Stimulated activated CD8-positive, alpha-beta memory T cell treated with anti-CD3 and anti-CD28 coated beads, Interleukin-4, amount 100 ng/mL, for 24 hours (primary cell): ENCODE data around the gene SLC7A1.

Experiments used
- DNase-seq: peaks from one replicate; pipeline ENCODE4 v3.0.0-alpha.2; 2020; ENCODE audit warnings: low read depth

The SLC7A1 gene

DNA sequence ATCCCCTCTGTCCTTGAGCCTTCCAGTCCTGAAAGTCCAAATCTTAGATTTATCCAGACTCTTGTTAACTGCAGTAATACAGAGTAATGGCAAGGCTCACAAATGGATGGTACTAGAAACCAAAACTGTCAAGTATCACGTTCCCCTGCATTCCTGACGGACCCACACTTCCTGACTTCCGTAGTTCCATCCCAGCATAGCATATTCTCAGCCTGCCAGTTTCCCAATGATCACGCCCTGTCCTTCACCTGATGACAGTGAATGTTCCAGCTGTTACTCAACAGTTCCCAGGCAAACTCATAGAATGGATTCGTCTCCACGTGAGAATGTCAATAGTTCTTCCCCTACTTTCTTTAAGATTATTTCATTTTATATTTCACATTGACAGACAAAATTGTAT lies 33.6 kb downstream of the SLC7A1 start:
- DNase-seq: no peak

- DNase-seq: no peak
These were observed 38.7 kb downstream of the SLC7A1 start for GRCh38 chr13:29556742-29557141.

DNA sequence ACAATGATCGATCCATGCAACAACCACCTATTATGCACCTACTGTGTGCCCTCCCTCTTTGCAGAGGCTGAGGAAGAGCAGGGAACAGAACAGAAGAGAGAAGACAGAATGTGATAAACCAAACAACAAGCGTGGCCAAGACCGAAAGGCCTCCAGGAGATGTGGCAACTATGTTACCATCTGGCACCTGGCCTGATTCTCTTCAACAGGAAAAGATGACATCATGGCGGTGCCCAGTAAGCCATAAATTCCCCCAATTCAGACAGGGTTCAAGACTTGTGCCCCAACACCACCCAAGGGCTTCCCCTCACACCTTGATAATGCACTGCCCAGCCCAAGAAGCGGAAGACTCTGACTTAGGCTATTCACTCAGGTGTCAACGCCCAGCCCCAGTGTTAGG lies 44.3 kb downstream of the SLC7A1 start:
- DNase-seq: no peak

DNA sequence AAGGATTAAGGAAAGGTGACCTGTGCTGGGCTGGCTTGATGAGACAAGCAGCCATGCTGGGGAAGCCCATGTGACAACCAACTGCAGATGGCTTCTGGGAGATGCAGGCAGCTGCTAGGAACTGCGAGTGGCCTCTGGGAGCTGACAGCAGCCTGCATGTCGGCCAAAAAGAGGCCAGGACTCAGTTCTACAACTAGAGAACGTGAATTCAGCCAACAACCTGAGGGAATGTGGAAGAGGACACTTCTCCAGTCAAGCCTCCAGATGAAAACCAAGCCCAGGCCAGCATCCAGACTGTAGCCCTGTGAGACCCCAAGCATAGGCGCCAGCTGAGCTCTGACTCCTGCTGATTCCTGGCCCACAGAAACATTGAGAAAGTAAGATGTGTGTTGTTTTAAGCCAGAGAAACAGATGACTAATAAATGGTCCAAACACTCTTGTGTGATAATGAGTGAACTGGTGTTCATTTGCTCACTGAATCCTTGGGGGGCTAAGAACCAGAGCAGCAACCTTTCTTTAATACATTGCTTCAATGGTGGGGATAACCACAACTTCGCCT lies 45.0 kb downstream of the SLC7A1 start:
- no peak for DNase-seq

- DNase-seq: no peak
These were observed 46.8 kb downstream of the SLC7A1 start for GRCh38 chr13:29548722-29549121.

GRCh38 chr13:29547153-29547552 lies 48.3 kb downstream of the SLC7A1 start:
- DNase-seq: no peak

GRCh38 chr13:29546662-29547061 lies 48.8 kb downstream of the SLC7A1 start:
- no peak for DNase-seq

DNA sequence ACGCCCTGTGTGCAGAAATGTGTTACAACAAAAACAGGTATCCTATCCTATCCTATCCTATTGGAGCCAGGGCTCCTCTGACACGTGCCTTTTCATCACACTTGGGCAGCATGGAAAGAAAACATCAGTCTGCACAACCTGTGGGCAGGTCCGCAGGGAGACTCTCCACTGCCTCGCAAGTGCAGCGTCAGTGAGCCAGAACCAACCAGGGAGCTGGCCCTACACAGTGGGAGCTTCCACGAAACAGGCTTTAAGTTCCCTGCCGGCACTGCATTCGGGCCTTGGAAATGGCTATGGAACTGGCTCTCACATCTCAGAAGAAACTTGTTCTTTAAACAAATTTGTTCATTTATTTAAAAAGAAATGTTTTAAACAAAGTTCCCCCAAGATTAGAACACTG lies 49.5 kb downstream of the SLC7A1 start:
- DNase-seq: no peak

- DNase-seq: peak; percentile 41
These were observed 52.0 kb downstream of the SLC7A1 start for GRCh38 chr13:29543230-29544215.

- no peak for DNase-seq
These were observed 53.1 kb downstream of the SLC7A1 start for GRCh38 chr13:29542381-29542780.

DNA sequence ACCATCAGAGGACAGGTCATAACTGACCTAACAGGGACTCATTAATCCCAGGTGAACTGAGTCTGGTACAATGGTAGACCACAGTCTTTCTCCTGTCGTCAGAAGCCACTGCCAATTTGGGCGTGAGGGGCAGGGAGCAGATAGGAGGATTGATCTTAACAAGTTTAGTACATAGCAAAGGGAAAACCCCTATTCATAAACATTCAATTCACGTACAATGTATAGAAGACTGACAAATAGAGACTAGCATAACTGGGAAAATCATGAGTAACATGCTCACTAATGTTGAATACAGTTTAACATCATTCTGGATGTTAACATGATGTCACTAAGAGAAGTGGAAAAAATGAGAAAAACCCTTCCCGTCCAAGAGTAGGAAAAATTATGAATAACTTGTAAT lies 54.1 kb downstream of the SLC7A1 start:
- DNase-seq: no peak

DNA sequence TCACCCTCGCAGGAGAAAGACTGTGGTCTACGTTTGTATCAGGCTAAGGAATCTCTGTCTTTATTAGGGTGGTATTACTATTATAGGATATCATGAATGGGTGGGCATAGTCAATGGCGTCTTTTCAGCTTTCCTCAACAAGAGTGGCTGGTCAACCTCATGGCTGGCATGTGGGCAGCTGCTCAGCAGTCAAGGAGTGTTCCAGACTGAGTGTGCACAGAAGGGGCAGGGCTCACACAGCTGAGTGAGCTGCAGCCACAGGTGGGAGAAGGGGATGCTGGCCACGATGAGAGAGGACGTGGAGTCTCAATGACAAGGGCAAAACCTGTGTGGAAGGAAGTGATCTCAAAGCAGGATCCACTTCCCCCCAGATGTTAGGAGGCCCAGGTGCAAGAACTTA lies 54.7 kb downstream of the SLC7A1 start:
- DNase-seq: no peak

DNA sequence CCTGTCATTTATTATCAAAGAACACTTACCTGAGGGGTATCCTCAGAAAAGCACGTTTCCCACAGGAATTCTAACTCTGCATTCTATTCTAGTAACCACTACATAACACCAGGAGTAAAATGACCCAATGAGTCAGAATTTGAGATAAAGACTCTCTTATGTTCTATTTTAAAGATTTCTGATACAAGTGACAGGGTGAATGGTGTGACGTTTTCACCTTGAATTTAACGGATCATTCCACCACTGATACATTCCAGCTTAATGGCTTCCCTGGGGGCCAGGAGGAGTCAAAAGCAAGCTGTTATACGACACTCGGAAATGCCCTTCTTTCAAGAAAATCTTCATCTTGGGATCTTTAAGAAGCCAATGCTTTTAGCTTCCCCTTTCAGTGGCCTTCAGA lies 55.2 kb downstream of the SLC7A1 start:
- no peak for DNase-seq

- no peak for DNase-seq
These were observed 55.6 kb downstream of the SLC7A1 start for GRCh38 chr13:29539856-29540255.

GRCh38 chr13:29538652-29539040 lies 56.8 kb downstream of the SLC7A1 start:
- no peak for DNase-seq

GRCh38 chr13:29537736-29538651 lies 57.5 kb downstream of the SLC7A1 start:
- DNase-seq: no peak

DNA sequence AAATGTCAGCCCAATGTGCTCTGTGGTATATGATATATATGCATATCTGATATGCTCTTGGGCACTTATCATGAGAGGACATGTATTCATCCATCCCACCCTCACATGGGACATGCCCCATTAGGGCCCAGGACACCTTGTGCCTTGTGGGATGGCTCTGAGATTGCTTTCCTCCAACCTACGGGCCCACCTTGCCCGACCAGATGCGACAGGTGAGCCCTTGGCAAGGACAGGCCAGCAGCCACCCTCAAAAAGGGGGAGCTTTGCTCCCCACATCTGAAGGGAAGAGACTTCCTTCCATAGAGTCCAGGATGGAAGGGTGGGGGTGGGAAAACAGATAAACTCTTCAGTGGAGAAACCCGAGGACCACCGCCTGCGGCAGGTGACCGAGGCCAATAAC lies 58.6 kb downstream of the SLC7A1 start:
- no peak for DNase-seq

GRCh38 chr13:29535663-29536655 lies 59.5 kb downstream of the SLC7A1 start:
- DNase-seq: no peak

DNA sequence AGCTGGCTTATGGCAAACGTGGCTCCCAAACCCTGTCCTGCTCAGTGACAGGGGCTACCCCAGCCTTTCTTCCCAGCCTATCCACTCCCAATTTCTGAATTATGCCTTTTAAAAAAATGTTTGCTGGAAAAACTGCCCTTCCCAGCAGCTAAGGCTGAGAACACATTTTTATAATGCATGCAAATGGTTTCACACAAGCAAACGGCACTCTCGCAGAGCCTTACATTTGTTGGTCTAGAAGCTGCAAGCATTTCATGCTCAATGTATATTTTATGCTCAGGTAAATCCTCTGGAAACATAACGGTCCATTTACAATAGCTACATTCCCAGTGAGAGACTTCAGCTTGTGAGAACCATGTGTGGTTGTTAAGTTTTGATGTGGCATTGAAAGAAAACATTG lies 61.4 kb downstream of the SLC7A1 start:
- no peak for DNase-seq

- DNase-seq: no peak
These were observed 62.7 kb downstream of the SLC7A1 start for GRCh38 chr13:29532821-29533220.

GRCh38 chr13:29532116-29532515 lies 63.4 kb downstream of the SLC7A1 start:
- DNase-seq: no peak
